Left lung (tissue), 10 donors: Measurements from ENCODE around the gene WASF2. TPM values are rescaled to one million over a fixed set of nuclear protein-coding genes. Genes with fewer than 3 reads are reported as not detected.
"Not testable (repeated sequence)": the region's sequence is repeated elsewhere in the genome, so short reads cannot be mapped to it uniquely, and the experiment has no call there.

Source experiments
- ATAC-seq: fragments of 200-7000 bp; cut with Tn5 transposase; one replicate; pipeline ENCODE4 v1.9.1; 2020; ENCODE audit warnings: moderate library complexity
- DNase-seq, 4 donors: peaks; one replicate each; pipeline ENCODE4 v3.0.0-alpha.2; 2013 to 2020
- H3K27ac ChIP-seq, 2 donors: fragments of 200-600 bp; sonication (generic) in 1 of 2; one replicate each; pipeline versions ENCODE4 v1.5.0 to v1.8.0; 2020 to 2021
- H3K27me3 ChIP-seq, 2 donors: fragments of 200-600 bp; sonication (generic) in 1 of 2; one replicate each; pipeline versions ENCODE4 v1.5.0 to v1.8.0; 2020 to 2021
- H3K36me3 ChIP-seq, 2 donors: fragments of 200-600 bp; sonication (generic) in 1 of 2; one replicate each; pipeline versions ENCODE4 v1.5.0 to v1.8.0; 2020 to 2021
- H3K4me1 ChIP-seq, 2 donors: fragments of 200-600 bp; one replicate each; pipeline ENCODE4 v1.8.0; 2021
- H3K4me3 ChIP-seq, 2 donors: fragments of 200-600 bp; sonication (generic) in 1 of 2; one replicate each; pipeline versions ENCODE4 v1.5.0 to v1.8.0; 2020 to 2021; ENCODE audit warnings: mild to moderate bottlenecking in 1 of 2
- H3K9me3 ChIP-seq, 2 donors: fragments of 200-600 bp; sonication (generic) in 1 of 2; one replicate each; pipeline versions ENCODE4 v1.5.0 to v1.8.0; 2020 to 2021
- intact Hi-C, 2 donors: fragments of 100-400 bp; cut with DNase I; formaldehyde crosslinking; loops; one replicate each; pipeline versions ENCODE4 v1.11.2 to v1.14.2; 2022
- polyA plus RNA-seq, 6 donors: library from polyadenylated mRNA; unstranded; fragments of 120-200 nt; gene quantifications; one replicate each; pipeline ENCODE4 v1.2.1, GENCODE V29; 2013; ENCODE audit not compliant: insufficient read length in 6 of 6
- total RNA-seq, 2 donors: library from RNA; stranded (reverse); fragmentation: NEBNext Ultra II Directional; extraction: Animal tissue kit (Norgen Biotek cat#: 25700); gene quantifications; one replicate each; pipeline ENCODE4 v1.2.1, GENCODE V29; 2021
- TF ChIP-seq, protein P1 (sequence below), 2 donors: fragments of 200-600 bp; sonication (generic) in 1 of 2; IDR thresholded peaks; one replicate each; pipeline versions ENCODE4 v1.5.0 to v1.8.0; 2021; ENCODE audit warnings: antibody characterized with exemption in 2 of 2
- donor health status: DM: no; HTN: yes; CAD: no.
- donor health status: DM: no; HTN: no; CAD: no.

The WASF2 gene
- total and polyA plus RNA-seq, 8 donors = 108 to 147 (median 134) TPM

DNA sequence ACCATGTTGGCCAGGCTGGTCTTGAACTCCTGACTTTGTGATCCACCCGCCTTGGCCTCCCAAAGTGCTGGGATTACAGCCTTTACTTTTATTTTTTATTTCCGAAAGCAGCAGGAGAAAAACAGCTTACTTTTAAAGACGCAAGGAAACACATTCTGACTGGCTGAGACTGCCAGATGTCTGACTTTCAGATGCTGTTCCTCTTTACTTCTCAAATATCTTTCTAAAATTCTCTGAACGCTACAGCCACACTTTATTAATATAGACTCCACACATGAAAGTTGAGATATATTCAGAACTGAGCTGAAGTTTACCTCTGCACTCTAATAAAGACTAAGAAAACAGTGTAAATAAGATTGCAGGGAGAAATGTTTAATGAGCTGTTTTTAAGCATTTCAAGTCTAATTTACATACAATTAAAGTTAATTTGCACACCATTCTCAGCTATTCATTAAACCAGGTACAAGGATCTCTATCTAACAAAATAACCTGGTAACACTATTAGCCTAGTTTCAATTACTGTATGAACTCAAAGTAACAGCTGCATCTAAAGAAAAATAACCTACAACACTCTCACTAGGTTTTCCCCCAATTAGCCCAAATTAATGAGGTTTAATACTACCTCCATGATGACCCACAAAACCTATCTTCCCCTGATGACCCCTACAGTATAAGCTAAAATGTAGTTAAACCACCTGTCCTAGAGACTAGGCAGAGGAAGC, 24.9 kb downstream of the WASF2 start:
- H3K4me1 ChIP-seq = peaks cover 19 to 72% of the 10 kb centered on the region in 2 donors
- ATAC-seq = no peak

DNA sequence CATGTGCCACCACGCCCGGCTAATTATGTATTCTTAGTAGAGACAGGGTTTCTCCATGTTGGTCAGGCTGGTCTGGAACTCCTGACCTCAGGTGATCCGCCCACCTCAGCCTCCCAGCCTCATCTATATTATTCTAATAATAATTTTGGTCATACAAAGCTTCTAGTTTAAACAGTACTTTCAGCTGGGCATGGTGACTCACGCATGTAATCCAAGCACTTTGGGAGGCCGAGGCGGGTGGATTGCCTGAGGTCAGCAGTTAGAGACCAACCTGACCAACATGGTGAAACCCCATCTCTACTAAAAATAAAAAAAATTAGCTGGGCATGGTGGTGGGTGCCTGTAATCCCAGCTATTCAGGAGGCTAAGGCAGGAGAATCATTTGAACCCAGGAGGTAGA, 26.1 kb downstream of the WASF2 start:
- H3K4me1 ChIP-seq = peaks cover 9 to 67% of the 10 kb centered on the region in 2 donors
- H3K4me3 ChIP-seq, intact Hi-C loops, DNase-seq, H3K27ac ChIP-seq, H3K27me3 ChIP-seq, H3K9me3 ChIP-seq, H3K36me3 ChIP-seq, ATAC-seq: not testable (repeated sequence)

More for the DNA sequence above, 24.9 kb downstream of the WASF2 start:
- Histone ChIP-seq H3K36me3 (peaks cover 0 to 6% of the 10 kb centered on the region in 2 donors), H3K27me3 (no peaks in the 10 kb centered on the region), H3K4me3 (no peak overlapping the region), H3K9me3 (no peaks in the 10 kb centered on the region), H3K27ac (peak overlapping the region in 1 of 2 donors; percentile 14)
- intact Hi-C loops = no loop called here
- TF ChIP-seq, protein P1, sequence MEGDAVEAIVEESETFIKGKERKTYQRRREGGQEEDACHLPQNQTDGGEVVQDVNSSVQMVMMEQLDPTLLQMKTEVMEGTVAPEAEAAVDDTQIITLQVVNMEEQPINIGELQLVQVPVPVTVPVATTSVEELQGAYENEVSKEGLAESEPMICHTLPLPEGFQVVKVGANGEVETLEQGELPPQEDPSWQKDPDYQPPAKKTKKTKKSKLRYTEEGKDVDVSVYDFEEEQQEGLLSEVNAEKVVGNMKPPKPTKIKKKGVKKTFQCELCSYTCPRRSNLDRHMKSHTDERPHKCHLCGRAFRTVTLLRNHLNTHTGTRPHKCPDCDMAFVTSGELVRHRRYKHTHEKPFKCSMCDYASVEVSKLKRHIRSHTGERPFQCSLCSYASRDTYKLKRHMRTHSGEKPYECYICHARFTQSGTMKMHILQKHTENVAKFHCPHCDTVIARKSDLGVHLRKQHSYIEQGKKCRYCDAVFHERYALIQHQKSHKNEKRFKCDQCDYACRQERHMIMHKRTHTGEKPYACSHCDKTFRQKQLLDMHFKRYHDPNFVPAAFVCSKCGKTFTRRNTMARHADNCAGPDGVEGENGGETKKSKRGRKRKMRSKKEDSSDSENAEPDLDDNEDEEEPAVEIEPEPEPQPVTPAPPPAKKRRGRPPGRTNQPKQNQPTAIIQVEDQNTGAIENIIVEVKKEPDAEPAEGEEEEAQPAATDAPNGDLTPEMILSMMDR (IDR thresholded peaks at IDR 0.05) = no peak
- DNase-seq = no peak

DNA sequence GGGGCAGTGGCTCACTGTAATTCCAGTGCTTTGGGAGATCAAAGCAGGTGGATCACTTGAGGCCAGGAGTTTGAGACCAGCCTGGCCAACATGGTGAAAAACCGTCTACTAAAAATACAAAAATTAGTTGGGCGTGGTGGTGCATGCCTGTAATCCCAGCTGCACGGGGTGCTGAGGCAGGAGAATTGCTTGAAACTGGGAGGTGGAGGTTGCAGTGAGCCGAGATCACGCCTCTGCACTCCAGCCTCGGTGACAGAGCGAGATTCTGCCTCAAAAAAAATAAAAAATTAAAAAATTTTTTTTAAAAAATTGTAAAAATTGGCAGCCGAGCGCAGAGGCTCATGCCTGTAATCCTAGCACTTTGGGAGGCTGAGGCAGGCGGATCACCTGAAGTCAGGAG, 31.4 kb downstream of the WASF2 start:
- peaks cover 11 to 36% of the 10 kb centered on the region in 2 donors for H3K4me1 ChIP-seq
- H3K9me3 ChIP-seq, DNase-seq, H3K27ac ChIP-seq, H3K27me3 ChIP-seq, ATAC-seq, intact Hi-C loops, H3K4me3 ChIP-seq, H3K36me3 ChIP-seq: not testable (repeated sequence)

DNA sequence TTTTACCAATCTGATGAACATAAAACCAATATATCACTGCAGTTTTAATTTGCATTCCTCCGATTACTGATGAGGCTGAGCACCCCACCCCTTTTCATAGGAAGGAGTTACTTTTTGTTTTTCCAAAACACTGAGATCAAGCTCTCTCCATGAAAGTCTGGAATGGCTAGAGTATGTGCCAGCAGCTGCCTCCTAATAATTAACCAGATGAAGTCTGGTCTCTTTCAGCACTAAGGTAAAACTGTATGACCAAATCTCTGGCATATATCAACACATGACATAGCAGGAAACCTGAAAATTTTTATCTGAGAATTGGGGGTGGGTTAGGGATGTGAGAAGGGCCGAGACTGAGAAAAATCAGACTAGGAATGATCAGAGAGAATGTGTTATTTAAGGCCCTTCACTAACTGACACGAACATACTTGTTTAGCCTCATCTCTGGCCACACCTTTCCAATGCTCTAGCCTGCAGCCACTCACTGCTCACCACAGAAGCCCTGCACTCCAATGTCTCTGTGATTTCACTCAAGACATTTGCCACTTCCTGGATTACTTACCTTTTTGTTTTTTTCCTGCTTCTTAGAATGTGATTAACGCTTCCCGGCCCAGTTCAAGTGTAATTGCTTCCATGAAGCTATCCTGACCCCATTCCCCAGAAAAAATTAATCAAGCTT, 34.7 kb downstream of the WASF2 start:
- TF ChIP-seq, protein P1 (IDR thresholded peaks at IDR 0.05) = no peak
- intact Hi-C loops = no loop called here
- ATAC-seq = peak; percentile 87

DNA sequence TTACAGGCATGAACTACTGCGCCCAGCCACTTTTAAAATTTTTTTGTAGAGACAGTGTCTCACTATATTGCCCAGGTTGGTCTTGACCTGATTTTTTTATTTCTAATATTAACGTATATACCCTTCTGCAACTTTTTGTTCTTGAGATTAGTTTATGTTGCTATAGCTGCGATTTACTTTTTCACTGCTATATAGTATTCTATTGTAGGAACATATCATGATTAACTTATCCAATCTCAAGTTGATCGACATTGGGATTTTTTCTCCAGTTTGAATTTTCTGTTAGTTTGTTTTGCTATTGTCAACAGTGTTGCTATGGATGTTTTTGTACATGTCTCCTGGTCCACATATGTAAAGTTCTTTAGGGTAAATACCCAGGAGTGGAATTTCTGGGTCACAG, 35.4 kb downstream of the WASF2 start:
- Histone ChIP-seq H3K9me3 (no peaks in the 10 kb centered on the region), H3K27me3 (no peaks in the 10 kb centered on the region), H3K4me1 (peaks cover 8 to 35% of the 10 kb centered on the region in 2 donors), H3K36me3 (peaks cover 0 to 5% of the 10 kb centered on the region in 2 donors), H3K4me3 (no peak overlapping the region), H3K27ac (peak overlapping the region in 1 of 2 donors; percentile 60)
- DNase-seq = no peak
- intact Hi-C loops = no loop called here
- TF ChIP-seq, protein P1 (IDR thresholded peaks at IDR 0.05) = no peak
- no peak for ATAC-seq

More for the DNA sequence above, 34.7 kb downstream of the WASF2 start:
- no peak for DNase-seq
- Histone ChIP-seq H3K9me3 (no peaks in the 10 kb centered on the region), H3K27ac (peak overlapping the region in 1 of 2 donors; percentile 60), H3K36me3 (no peaks in the 10 kb centered on the region), H3K4me1 (peaks cover 8 to 42% of the 10 kb centered on the region in 2 donors), H3K4me3 (no peak overlapping the region), H3K27me3 (no peaks in the 10 kb centered on the region)

DNA sequence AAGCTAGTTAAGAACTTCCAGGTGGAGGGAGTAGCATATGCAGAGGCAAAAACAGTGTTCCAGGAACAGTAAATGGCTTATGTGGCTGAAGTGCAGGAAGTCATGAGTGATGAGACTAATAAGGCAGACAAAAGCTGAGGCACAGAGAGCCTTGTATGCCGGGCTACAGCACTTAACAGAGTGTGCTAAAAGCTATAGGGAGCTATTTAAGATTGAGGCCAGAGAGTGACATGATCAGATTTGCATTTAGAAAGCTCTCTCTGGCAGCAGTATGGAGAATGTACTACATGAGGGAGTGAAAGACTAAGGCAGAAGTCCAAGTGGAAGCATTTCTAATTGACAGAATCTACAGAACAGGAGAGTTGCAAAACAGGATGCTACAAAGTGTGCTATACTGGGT, 38.6 kb downstream of the WASF2 start:
- ATAC-seq = peak; percentile 18
- peaks cover 0 to 14% of the 10 kb centered on the region in 2 donors for H3K36me3 ChIP-seq

More for the DNA sequence above, 38.6 kb downstream of the WASF2 start:
- intact Hi-C loops = no loop called here
- DNase-seq = no peak
- H3K4me1 ChIP-seq = peaks cover 8 to 32% of the 10 kb centered on the region in 2 donors
- TF ChIP-seq, protein P1 (IDR thresholded peaks at IDR 0.05) = no peak
- no peak overlapping the region for H3K4me3 ChIP-seq
- H3K9me3 ChIP-seq = no peaks in the 10 kb centered on the region
- H3K27me3 ChIP-seq = no peaks in the 10 kb centered on the region
- H3K27ac ChIP-seq = peak overlapping the region in 1 of 2 donors; percentile 53
